Ishikawa (cell line): ENCODE results near the gene ZNF99.

Experiments
- CEBPB ChIP-seq: IDR thresholded peaks from 2 replicates; pipeline ENCODE4 v1.6.1; 2012
- EGR1 ChIP-seq: IDR thresholded peaks from 2 replicates; pipeline ENCODE4 v1.6.1; 2012
- EP300 ChIP-seq: IDR thresholded peaks from 2 replicates; pipeline ENCODE4 v1.6.1; 2012; ENCODE audit warnings: borderline replicate concordance
- FOXM1 ChIP-seq: IDR thresholded peaks from 2 replicates; pipeline ENCODE4 v1.6.1; 2012; ENCODE audit warnings: low read depth, borderline replicate concordance
- NFIC ChIP-seq: IDR thresholded peaks from 2 replicates; pipeline ENCODE4 v1.6.1; 2012
- RAD21 ChIP-seq: IDR thresholded peaks from 2 replicates; pipeline ENCODE4 v1.6.1; 2012; ENCODE audit warnings: low read depth
- TAF1 ChIP-seq: IDR thresholded peaks from 2 replicates; pipeline ENCODE4 v1.6.1; 2012; ENCODE audit warnings: low read depth, mild to moderate bottlenecking
- TCF12 ChIP-seq: IDR thresholded peaks from 2 replicates; pipeline ENCODE4 v1.6.1; 2012; ENCODE audit warnings: low read depth
- YY1 ChIP-seq: IDR thresholded peaks from 2 replicates; pipeline ENCODE4 v1.6.1; 2012; ENCODE audit warnings: low read depth
- ZBTB7A ChIP-seq: IDR thresholded peaks from 2 replicates; pipeline ENCODE4 v1.6.1; 2012; ENCODE audit warnings: low read depth
- TF ChIP-seq, protein P1 (sequence below): IDR thresholded peaks from 2 replicates; pipeline ENCODE4 v1.6.1; 2012; ENCODE audit warnings: low read depth, mild to moderate bottlenecking
- TF ChIP-seq, protein P2 (sequence below): IDR thresholded peaks from 2 replicates; pipeline ENCODE4 v1.6.1; 2012

DNA sequence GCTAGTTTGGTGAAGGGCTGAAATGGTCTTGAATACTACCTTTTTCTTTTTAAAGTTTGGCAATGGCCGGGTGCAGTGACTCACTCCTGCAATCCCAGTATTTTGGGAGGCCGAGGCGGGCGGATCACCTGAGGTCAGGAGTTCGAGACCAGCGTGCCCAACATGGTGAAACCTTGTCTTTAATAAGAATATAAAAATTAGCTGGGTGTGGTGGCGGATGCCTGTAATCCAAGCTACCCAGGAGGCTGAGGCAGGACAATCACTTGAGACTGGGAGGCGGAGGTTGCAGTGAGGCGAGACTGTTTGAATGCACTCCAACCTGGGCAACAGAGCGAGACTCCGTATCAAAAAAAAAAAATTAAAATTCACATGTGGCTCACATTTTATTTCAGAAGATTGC, 47.3 kb upstream of the ZNF99 start:
- TF ChIP-seq EGR1 = no peak
- no peak for TF ChIP-seq EP300
- no peak for TF ChIP-seq FOXM1
- no peak for TF ChIP-seq CEBPB
- TF ChIP-seq RAD21 = no peak
- no peak for TF ChIP-seq TAF1
- no peak for TF ChIP-seq TCF12
- TF ChIP-seq, protein P1, sequence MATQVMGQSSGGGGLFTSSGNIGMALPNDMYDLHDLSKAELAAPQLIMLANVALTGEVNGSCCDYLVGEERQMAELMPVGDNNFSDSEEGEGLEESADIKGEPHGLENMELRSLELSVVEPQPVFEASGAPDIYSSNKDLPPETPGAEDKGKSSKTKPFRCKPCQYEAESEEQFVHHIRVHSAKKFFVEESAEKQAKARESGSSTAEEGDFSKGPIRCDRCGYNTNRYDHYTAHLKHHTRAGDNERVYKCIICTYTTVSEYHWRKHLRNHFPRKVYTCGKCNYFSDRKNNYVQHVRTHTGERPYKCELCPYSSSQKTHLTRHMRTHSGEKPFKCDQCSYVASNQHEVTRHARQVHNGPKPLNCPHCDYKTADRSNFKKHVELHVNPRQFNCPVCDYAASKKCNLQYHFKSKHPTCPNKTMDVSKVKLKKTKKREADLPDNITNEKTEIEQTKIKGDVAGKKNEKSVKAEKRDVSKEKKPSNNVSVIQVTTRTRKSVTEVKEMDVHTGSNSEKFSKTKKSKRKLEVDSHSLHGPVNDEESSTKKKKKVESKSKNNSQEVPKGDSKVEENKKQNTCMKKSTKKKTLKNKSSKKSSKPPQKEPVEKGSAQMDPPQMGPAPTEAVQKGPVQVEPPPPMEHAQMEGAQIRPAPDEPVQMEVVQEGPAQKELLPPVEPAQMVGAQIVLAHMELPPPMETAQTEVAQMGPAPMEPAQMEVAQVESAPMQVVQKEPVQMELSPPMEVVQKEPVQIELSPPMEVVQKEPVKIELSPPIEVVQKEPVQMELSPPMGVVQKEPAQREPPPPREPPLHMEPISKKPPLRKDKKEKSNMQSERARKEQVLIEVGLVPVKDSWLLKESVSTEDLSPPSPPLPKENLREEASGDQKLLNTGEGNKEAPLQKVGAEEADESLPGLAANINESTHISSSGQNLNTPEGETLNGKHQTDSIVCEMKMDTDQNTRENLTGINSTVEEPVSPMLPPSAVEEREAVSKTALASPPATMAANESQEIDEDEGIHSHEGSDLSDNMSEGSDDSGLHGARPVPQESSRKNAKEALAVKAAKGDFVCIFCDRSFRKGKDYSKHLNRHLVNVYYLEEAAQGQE = no peak
- no peak for TF ChIP-seq YY1
- TF ChIP-seq, protein P2, sequence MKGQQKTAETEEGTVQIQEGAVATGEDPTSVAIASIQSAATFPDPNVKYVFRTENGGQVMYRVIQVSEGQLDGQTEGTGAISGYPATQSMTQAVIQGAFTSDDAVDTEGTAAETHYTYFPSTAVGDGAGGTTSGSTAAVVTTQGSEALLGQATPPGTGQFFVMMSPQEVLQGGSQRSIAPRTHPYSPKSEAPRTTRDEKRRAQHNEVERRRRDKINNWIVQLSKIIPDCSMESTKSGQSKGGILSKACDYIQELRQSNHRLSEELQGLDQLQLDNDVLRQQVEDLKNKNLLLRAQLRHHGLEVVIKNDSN = no peak
- TF ChIP-seq ZBTB7A = no peak
- TF ChIP-seq NFIC = no peak
